Stimulated activated CD4-positive, alpha-beta T cell treated with anti-CD3 and anti-CD28 coated beads, Interleukin-12 subunit alpha, Interleukin-12 subunit beta, amount 100 ng/mL, for 4 hours (primary cell): Measurements from ENCODE around the gene DRAP1.
"Not testable (repeated sequence)": the region's sequence is repeated elsewhere in the genome, so short reads cannot be mapped to it uniquely, and the experiment has no call there.

Source experiments
- DNase-seq: peaks from one replicate; pipeline ENCODE4 v3.0.0-alpha.2; 2020

The DRAP1 gene

DNA sequence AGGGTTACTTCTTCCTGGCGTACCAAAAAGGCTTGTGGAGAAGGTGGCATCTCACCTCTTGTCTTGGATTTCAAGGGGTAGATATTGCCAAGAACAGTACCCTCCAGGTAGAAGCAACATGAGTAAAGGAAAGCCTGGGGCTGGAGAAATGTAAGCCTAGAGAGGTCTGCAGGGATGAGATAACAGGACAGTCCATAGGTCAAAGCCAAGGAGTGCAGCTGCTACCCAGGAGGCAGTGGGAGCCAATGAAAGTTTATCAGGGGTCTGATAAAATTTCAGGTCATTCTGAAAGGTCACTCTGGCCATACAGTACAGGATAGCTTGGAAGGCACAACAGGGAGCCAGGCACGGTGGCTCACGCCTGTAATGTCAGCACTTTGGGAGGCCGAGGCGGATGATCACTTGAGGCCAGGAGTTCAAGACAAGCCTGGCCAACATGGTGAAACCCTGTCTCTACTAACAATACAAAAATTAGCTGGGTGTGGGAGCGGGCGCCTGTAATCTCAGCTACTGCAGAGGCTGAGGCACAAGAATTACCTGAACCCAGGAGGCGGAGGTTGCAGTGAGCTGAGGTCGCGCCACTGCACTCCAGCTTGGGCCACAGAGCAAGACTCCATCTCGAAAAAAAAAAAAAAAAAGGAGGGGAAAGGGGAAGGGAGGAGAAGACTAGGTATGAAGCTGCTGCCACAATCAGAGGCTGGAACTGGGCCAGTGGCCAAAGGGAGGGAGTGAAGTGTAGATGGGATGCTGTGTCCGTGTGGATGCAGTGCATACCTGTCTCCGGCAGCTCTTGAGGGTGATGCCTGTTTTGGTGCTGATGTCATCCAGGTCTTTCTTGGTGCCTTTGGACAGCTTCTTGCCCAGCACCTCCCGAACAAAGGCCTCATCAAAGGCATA is 32.2 kb upstream of the DRAP1 start:
- no peak for DNase-seq

DNA sequence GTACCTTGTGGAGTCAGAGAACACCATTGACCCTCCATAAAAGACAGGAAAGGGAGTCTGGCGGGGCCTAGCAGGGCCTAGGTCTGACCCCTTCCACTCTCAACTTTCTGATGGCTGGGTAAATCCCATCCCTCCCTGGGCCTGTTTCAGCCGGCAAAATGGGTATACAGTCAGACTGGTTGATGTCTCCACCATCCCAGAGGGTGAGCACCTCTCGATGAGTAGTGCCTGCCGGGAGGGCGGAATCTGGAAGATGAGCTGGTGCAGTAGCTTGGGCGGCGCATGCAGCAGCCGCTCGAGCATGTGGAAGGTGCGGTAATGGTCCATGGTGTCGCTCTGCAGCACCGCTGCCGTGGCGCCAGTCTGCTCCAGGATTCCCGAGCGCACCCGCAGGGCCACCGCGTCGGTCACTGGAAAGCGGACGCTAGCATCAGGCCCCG is 31.5 kb upstream of the DRAP1 start:
- no peak for DNase-seq

- DNase-seq = peak; percentile 94
Observed at GRCh38 chr11:65888163-65888814, 30.9 kb upstream of the DRAP1 start, which contains the start of gene FIBP. Gene FIBP (minus strand): TSS chr11:65888471. CDS start chr11:65888418, 53 bp downstream.

DNA sequence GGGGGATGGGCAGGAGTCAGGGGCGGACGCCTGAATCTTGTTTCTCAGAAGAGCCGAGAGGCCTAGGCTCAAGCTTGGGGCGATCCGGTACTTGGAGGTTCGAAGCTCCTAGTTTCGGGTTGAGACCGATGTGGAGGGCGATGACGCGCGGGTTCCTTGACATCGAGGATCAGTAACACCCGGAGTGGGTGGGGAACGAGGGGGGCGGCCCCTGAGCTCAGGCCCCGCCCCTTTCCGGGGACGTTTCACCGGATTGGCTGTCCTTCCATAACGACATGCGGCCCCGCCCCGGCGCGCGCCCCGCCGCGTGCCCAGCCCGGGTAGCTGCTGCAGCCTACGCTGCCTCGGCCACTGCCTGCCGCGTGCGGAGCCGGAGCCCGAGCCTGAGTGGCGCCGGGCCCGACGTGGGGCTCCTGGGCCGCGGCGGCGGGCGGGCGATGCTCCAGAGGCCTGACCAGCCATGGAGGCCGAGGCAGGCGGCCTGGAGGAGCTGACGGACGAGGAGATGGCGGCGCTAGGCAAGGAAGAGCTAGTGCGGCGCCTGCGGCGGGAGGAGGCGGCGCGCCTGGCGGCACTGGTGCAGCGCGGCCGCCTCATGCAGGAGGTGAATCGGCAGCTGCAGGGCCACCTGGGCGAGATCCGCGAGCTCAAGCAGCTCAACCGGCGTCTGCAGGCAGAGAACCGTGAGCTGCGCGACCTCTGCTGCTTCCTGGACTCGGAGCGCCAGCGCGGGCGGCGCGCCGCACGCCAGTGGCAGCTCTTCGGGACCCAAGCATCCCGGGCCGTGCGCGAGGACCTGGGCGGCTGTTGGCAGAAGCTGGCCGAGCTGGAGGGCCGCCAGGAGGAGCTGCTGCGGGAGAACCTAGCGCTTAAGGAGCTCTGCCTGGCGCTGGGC is 28.7 kb upstream of the DRAP1 start, which contains the start of gene CCDC85B:
Gene CCDC85B (plus strand): TSS at position 350 of the 895 bp plus-strand sequence. CDS start 111 bp downstream, at position 461.
- DNase-seq = peak; percentile 99

DNA sequence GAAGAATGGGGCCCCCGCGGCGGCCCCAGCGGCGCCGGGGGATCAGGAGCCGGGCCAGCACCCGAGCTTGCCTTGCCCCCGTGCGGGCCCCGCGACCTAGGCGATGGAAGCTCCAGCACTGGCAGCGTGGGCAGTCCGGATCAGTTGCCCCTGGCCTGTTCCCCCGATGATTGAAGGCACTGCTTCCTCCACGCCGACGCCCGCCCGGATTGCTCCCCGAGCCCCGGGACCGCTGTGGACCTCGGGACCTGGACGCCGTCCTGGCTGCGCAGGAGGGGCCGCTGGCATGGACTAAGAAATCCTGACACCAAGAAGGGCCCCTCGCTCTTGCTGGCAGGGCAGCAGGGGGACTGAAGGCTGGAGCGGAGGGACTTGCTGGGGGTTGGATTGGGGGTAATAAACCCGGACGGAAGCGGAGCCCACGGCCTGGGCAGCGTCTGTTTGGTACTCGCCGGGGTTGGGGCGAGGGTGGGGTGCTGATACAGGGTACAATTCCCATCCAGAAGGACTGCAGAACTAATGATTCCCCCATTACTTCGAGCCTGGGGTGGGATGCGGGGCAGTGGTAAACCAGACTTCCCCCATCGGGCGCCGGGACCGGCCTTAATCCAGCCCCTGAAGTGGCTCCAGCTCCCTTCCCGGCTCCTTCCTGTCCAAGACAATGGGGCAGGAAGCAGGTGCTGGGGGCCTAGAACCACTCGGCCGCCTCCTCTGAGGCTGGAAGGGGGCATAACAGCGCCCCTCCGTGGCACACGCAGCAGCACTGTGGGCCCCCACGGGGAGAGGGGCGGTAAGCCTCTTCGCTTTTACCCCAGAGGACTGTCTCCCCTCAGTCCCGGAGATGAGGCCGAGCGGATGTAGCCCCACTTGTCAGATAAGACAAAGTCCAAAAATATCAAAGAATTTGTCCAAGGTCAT is 27.7 kb upstream of the DRAP1 start:
- DNase-seq = peak; percentile 38

GRCh38 chr11:65892137-65892540 is 27.1 kb upstream of the DRAP1 start:
- DNase-seq = not testable (repeated sequence)

DNA sequence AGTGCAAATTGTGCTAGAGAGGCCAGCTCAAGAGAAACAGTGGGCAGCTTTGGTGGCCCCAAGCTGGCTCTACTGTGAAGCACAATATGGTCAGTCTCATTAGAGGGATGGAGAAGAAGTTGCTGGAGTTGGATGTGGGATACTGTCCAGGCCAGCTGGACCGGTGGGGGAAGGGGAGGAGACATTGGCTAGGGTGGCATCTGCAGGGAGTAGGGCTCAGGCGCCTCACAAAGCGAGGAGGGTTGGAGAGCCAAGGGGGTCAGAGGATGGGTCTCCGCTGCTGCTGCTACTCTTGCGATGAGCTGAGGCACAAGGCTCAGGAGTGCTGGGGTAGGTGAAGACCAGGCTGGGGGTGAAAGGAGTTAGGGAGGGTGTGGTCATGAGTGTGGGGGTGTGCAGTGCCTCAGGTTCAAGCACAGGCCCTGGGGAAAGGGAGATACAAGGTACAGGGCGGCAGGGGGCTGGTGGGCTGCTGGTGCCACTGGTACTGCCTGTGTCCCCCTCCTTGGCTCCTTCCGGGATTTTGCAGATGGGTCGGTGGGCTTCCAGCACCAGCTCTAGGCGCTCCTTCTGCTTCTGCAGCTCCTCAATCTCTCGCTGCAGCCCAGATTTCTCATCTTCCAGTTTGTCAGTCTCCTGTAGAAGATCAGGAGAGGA is 26.4 kb upstream of the DRAP1 start:
- DNase-seq = no peak

DNA sequence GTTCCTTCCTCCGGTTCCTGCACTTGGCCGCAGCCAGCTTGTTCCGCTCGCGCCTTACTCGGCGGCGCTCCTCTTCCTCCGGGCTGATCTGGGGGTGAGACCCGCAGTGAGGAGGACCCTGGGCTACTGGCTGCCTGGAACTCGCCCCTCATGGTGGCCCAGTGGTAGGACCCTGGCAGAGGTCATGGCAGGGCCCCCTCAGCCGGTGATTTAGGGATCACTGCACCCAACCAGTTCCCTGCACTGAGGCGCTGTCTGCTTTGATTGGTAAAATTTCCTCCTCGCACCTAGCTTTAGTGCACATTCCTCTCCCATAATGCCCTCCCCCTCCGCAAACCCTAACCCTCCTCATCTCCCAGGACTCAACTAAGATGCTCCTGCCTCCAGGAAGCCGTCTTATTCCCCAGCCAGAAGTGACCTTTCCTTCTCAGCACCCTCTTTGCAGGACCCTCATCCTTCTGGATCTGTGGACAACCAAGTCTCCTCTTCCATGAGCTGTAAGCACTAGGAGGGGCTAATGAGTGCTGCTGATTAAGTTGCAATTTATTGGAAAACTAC is 25.1 kb upstream of the DRAP1 start:
- DNase-seq = no peak

DNA sequence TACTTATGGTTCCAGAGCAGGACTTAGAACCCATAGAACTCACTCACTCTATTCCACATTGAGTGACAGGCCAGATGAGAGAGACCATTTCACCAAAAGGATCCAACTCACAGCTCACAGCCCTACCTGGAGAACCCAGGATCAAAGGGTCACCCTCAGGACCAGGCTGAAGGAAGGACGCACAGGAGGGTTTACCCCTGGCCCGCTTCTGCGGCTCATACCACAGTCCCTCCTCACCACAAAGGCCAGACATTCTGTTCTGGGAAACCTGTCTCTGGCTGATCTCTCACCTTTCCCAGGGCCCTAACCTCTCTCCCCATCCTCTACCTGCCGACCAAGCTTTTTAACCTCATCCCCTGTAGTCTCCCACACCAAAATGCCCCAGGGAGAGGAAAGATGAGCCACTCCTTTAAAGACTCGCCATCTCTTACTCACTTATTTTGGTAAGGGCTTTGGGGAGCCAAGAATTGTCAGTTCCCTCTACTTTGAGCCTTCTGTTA is 23.7 kb upstream of the DRAP1 start:
- no peak for DNase-seq

- no peak for DNase-seq
Observed at GRCh38 chr11:65896034-65896999, 22.9 kb upstream of the DRAP1 start.

- DNase-seq = no peak
Observed at GRCh38 chr11:65897020-65897471, 22.2 kb upstream of the DRAP1 start.

GRCh38 chr11:65898656-65899355 is 20.4 kb upstream of the DRAP1 start:
- no peak for DNase-seq

- peak; percentile 78 for DNase-seq
Observed at GRCh38 chr11:65899356-65900124, 19.7 kb upstream of the DRAP1 start.

DNA sequence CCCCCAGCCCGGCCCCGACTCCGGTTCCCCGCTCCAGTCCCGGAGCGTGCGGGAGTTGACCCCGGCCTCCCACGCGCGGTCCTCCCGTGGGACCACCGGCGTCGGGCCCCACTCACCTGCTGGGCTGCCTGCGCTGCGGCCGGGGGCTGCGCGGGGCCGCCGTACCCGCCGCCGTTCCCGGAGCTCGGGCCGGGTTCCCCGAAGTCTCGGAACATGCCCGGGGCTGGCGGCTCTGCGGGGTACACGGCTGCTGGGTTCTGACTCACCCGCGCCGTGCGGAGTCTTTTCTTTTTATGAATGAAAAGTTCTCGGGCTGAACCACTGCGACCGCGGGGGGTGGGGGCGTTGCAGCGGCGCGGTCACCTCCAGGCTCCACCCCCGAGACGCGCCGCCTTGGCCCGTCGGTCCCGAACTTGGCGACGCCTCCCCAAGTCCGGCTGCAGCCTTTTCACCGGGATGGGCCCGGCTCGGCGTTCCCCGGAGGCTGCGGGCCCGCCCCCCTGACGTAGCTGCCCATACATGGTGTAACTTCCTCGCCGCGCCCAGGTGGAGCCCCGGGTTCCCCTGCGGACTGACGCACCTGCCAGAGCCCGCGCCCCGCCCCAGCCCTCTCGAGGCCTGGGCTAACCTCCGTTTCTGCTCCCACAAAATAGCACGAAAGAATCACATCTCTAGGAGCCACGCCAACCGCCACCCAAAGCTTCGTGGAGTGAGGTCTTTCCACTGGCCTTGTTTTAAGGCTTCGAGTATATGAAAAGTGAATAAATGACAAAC is 18.9 kb upstream of the DRAP1 start, which contains the start of gene FOSL1:
Gene FOSL1 (minus strand): TSS at position 264 of the 774 bp plus-strand sequence. CDS start 49 bp downstream, at position 215.
- DNase-seq = peak; percentile 94

- DNase-seq = no peak
Observed at GRCh38 chr11:65900899-65901180, 18.4 kb upstream of the DRAP1 start.

GRCh38 chr11:65903068-65903481 is 16.2 kb upstream of the DRAP1 start:
- no peak for DNase-seq

- DNase-seq = no peak
Observed at GRCh38 chr11:65903715-65904114, 15.5 kb upstream of the DRAP1 start.
